Vagina (tissue), 2 donors: ENCODE measurements around the gene CDCP1.

ENCODE experiments used
- POLR2A ChIP-seq, 2 donors: fragments of 450-650 bp; IDR thresholded peaks; one replicate each; pipeline ENCODE4 v1.6.1; 2017; ENCODE audit warnings: antibody characterized with exemption in 2 of 2, mild to moderate bottlenecking in 2 of 2, moderate library complexity in 2 of 2
- TF ChIP-seq, protein P1 (sequence below), 3 experiments: fragments of 450-650 bp in 2 of 3; fragments of 200-600 bp in 1 of 3; sonication (generic) in 1 of 3; IDR thresholded peaks; one replicate each; pipeline ENCODE4 v1.5.1; 2017 to 2019; ENCODE audit warnings: antibody characterized with exemption in 3 of 3, mild to moderate bottlenecking in 2 of 3, moderate library complexity in 2 of 3

DNA sequence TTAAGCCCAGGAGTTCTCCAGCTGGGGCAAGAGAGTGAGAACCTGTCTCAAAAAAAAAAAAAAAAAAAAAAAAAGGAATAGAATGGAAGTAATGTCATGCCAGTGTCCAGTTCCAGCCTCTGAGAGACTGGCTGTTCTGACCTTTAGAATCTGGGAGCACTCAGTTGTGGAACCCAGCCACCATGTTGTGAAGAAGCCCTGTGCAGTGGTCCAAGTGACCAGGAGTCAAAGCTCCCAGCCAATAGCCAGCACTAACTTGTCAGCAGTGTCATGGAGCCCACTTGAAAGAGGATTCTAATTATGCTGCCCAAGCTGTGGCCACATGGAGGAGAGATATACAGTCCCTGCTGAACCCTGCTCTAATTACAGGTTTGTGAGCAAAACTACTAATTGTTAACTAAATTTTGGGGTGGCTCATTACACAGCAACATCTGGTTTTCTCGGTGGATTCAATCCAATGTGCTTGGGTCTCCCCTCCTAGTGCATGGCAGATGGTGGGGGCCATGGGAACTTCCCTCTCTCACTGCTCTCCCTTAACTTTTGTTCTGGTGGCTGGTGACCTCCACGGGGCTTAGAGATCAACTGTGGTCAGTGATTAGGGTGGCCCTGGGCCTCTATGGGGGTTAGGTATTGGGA, 64.6 kb downstream of the CDCP1 start:
- TF ChIP-seq, protein P1, sequence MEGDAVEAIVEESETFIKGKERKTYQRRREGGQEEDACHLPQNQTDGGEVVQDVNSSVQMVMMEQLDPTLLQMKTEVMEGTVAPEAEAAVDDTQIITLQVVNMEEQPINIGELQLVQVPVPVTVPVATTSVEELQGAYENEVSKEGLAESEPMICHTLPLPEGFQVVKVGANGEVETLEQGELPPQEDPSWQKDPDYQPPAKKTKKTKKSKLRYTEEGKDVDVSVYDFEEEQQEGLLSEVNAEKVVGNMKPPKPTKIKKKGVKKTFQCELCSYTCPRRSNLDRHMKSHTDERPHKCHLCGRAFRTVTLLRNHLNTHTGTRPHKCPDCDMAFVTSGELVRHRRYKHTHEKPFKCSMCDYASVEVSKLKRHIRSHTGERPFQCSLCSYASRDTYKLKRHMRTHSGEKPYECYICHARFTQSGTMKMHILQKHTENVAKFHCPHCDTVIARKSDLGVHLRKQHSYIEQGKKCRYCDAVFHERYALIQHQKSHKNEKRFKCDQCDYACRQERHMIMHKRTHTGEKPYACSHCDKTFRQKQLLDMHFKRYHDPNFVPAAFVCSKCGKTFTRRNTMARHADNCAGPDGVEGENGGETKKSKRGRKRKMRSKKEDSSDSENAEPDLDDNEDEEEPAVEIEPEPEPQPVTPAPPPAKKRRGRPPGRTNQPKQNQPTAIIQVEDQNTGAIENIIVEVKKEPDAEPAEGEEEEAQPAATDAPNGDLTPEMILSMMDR (IDR thresholded peaks at IDR 0.05): no peak
- TF ChIP-seq POLR2A (IDR thresholded peaks at IDR 0.05): no peak
